GM21786 (cell line): ENCODE measurements around the gene VIT.

Experiments used
- ATAC-seq: cut with Tn5 transposase; IDR thresholded peaks from one replicate; pipeline ENCODE4 v1.9.1; 2021; ENCODE audit not compliant: unreplicated experiment

Gene VIT

GRCh38 chr2:36756438-36756837 is 59.9 kb downstream of the VIT start:
- no peak for ATAC-seq

GRCh38 chr2:36762764-36763490 is 66.4 kb downstream of the VIT start:
- ATAC-seq: no peak

GRCh38 chr2:36769106-36769505 is 72.6 kb downstream of the VIT start:
- no peak for ATAC-seq

- ATAC-seq: peak; percentile 79
These were observed 74.2 kb downstream of the VIT start for GRCh38 chr2:36770542-36771287.

GRCh38 chr2:36771671-36772070 is 75.2 kb downstream of the VIT start:
- no peak for ATAC-seq

- ATAC-seq: no peak
These were observed 77.4 kb downstream of the VIT start for GRCh38 chr2:36773947-36774346.

GRCh38 chr2:36775261-36775660 is 78.8 kb downstream of the VIT start:
- no peak for ATAC-seq

GRCh38 chr2:36775806-36776205 is 79.3 kb downstream of the VIT start:
- no peak for ATAC-seq

GRCh38 chr2:36777272-36777671 is 80.8 kb downstream of the VIT start:
- no peak for ATAC-seq

- ATAC-seq: no peak
These were observed 81.3 kb downstream of the VIT start for GRCh38 chr2:36777788-36778187.

GRCh38 chr2:36779462-36779861 is 83.0 kb downstream of the VIT start:
- no peak for ATAC-seq

GRCh38 chr2:36780231-36780839 is 83.8 kb downstream of the VIT start:
- ATAC-seq: no peak

- no peak for ATAC-seq
These were observed 85.6 kb downstream of the VIT start for GRCh38 chr2:36781907-36782720.

GRCh38 chr2:36783246-36783645 is 86.7 kb downstream of the VIT start:
- no peak for ATAC-seq

GRCh38 chr2:36785179-36785795 is 88.8 kb downstream of the VIT start:
- ATAC-seq: peak; percentile 47

GRCh38 chr2:36789181-36789804 is 92.8 kb downstream of the VIT start:
- ATAC-seq: no peak

- ATAC-seq: no peak
These were observed 96.4 kb downstream of the VIT start for GRCh38 chr2:36792951-36793350.

- no peak for ATAC-seq
These were observed 101.0 kb downstream of the VIT start for GRCh38 chr2:36797324-36798070.

- no peak for ATAC-seq
These were observed 102.2 kb downstream of the VIT start for GRCh38 chr2:36798724-36799123.

- no peak for ATAC-seq
These were observed 103.9 kb downstream of the VIT start for GRCh38 chr2:36800381-36800780.
